Measurements from ENCODE around the gene TSFM. TPM values are rescaled to one million over a fixed set of nuclear protein-coding genes. Genes with fewer than 3 reads are reported as not detected.

TSFM gene
- total RNA-seq, 1 experiment from 2014 or later: 40.7 TPM

- Histone ChIP-seq H2AFZ (ENCODE audit: low read length) (no peak overlapping the region; the same call in none of the 2 replicates), H3K9ac (ENCODE audit: low read length) (peak overlapping the region; percentile 62), H3K4me1 (ENCODE audit: low read length) (peaks cover 44% of the 10 kb centered on the region)
Observed at GRCh38 chr12:57744194-57744776, 38.3 kb upstream of the TSFM start.

DNA sequence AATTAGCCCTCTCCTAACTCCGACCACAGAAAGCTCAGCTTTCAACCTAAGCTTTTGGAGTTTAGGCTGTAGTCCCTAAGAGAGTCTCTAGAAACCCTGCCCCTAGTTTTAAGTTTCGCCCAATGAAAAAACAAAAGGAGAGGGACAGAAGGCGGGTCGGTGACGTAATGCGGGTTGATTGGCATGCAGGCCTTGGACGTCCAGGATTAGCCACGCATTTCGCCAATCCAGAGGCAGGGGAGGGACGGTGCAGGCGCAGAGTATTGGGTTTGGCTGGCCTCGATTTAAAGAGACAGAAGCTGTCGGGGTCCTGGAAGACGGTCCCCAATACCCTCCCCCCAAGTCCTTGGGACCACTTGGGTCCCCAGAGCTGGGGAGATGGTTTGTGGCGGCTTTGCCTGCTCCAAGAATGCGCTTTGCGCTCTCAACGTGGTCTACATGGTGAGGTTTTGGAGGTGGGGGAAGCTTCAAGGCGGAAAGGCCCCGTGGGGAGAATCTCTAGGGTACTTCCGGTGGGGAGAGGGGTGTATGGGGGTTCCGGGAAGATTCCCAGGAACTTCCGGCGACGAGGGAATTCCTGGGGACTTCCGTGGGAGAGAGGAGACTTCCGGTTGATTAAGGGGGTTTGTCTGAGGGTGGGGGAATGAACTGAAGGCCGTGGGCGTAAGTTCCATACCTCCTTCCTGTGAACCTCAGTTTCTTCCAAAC lies 37.7 kb upstream of the TSFM start, which contains the start of gene TSPAN31:
TSS of gene TSPAN31 (plus strand) at position 263 of the 708 bp plus-strand sequence. CDS start at position 379, 116 bp downstream.
- Histone ChIP-seq H3K9me3 (ENCODE audit: low read length) (no peaks in the 10 kb centered on the region), H3K9ac (ENCODE audit: low read length) (peak within 1 kb of the TSS; percentile 75), H3K36me3 (ENCODE audit: insufficient read depth, low read length) (peaks cover 21% of the 10 kb centered on the region), H3K4me1 (ENCODE audit: low read length) (peaks cover 41% of the 10 kb centered on the region), H3K9me2 (replicated peaks; ENCODE audit: insufficient read depth, low read length) (no peaks in the 10 kb centered on the region), H3K4me3 (ENCODE audit: low read length) (peak within 1 kb of the TSS; percentile 67), H3K27me3 (ENCODE audit: low read length) (no peaks in the 10 kb centered on the region), H2AFZ (ENCODE audit: low read length) (no peak within 1 kb of the TSS; the same call in none of the 2 replicates), H4K20me1 (ENCODE audit: insufficient read depth, low read depth, low read length) (no peaks in the 10 kb centered on the region), H3K27ac (ENCODE audit: low read length) (peak within 1 kb of the TSS; percentile 51), H3K4me2 (ENCODE audit: low read depth, low read length, poor library complexity, severe bottlenecking) (peak within 1 kb of the TSS; percentile 67), H3K79me2 (ENCODE audit: low read length) (peaks cover 19% of the 10 kb centered on the region)
- peak; percentile 96 for DNase-seq

More at GRCh38 chr12:57744194-57744776, 38.3 kb upstream of the TSFM start:
- peaks cover 17% of the 10 kb centered on the region for H3K36me3 ChIP-seq (ENCODE audit: insufficient read depth, low read length)
- H4K20me1 ChIP-seq (ENCODE audit: insufficient read depth, low read depth, low read length): no peaks in the 10 kb centered on the region
- H3K27me3 ChIP-seq (ENCODE audit: low read length): no peaks in the 10 kb centered on the region
- H3K4me3 ChIP-seq (ENCODE audit: low read length): peak overlapping the region; percentile 67
- DNase-seq: peak; percentile 80
- peak overlapping the region; percentile 31; the same call in 1 of the 2 replicates for H3K27ac ChIP-seq (ENCODE audit: low read length)
- no peaks in the 10 kb centered on the region for H3K9me2 ChIP-seq (replicated peaks; ENCODE audit: insufficient read depth, low read length)
- H3K79me2 ChIP-seq (ENCODE audit: low read length): peaks cover 25% of the 10 kb centered on the region
- H3K4me2 ChIP-seq (ENCODE audit: low read depth, low read length, poor library complexity, severe bottlenecking): peak overlapping the region; percentile 64
- no peaks in the 10 kb centered on the region for H3K9me3 ChIP-seq (ENCODE audit: low read length)

DNA sequence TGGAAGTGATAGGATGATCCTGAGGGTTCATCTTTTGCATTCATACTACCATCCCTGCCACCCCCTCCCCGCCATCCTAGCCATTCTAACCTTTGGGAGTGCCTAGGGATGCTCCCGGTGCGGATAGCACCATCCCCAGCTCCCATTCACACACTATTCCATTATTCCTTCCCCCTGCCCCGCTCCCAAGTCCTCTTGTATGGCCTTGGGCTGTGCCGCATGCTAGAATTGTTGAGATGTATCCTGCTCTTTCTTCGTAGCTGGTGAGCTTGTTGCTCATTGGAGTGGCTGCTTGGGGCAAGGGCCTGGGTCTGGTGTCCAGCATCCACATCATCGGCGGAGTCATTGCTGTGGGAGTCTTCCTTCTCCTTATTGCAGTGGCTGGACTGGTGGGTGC lies 37.1 kb upstream of the TSFM start:
- H3K27ac ChIP-seq (ENCODE audit: low read length): peak overlapping the region; percentile 51
- no peaks in the 10 kb centered on the region for H3K27me3 ChIP-seq (ENCODE audit: low read length)
- H3K9ac ChIP-seq (ENCODE audit: low read length): peak overlapping the region; percentile 75
- H4K20me1 ChIP-seq (ENCODE audit: insufficient read depth, low read depth, low read length): no peaks in the 10 kb centered on the region
- peaks cover 25% of the 10 kb centered on the region for H3K36me3 ChIP-seq (ENCODE audit: insufficient read depth, low read length)
- H3K79me2 ChIP-seq (ENCODE audit: low read length): peaks cover 18% of the 10 kb centered on the region
- DNase-seq: no peak
- peak overlapping the region; percentile 67 for H3K4me3 ChIP-seq (ENCODE audit: low read length)
- peaks cover 36% of the 10 kb centered on the region for H3K4me1 ChIP-seq (ENCODE audit: low read length)
- H3K4me2 ChIP-seq (ENCODE audit: low read depth, low read length, poor library complexity, severe bottlenecking): peak overlapping the region; percentile 67
- H3K9me2 ChIP-seq (replicated peaks; ENCODE audit: insufficient read depth, low read length): no peaks in the 10 kb centered on the region
- H3K9me3 ChIP-seq (ENCODE audit: low read length): no peaks in the 10 kb centered on the region
- H2AFZ ChIP-seq (ENCODE audit: low read length): no peak overlapping the region

GRCh38 chr12:57746025-57746424 lies 36.6 kb upstream of the TSFM start:
- no peak for DNase-seq
- Histone ChIP-seq H3K27ac (ENCODE audit: low read length) (no peak overlapping the region), H3K9ac (ENCODE audit: low read length) (no peak overlapping the region), H3K79me2 (ENCODE audit: low read length) (peaks cover 18% of the 10 kb centered on the region), H2AFZ (ENCODE audit: low read length) (no peak overlapping the region), H3K36me3 (ENCODE audit: insufficient read depth, low read length) (peaks cover 30% of the 10 kb centered on the region), H3K9me3 (ENCODE audit: low read length) (no peaks in the 10 kb centered on the region), H3K4me1 (ENCODE audit: low read length) (peaks cover 36% of the 10 kb centered on the region), H3K4me2 (ENCODE audit: low read depth, low read length, poor library complexity, severe bottlenecking) (peak overlapping the region; percentile 67), H3K9me2 (replicated peaks; ENCODE audit: insufficient read depth, low read length) (no peaks in the 10 kb centered on the region), H4K20me1 (ENCODE audit: insufficient read depth, low read depth, low read length) (no peaks in the 10 kb centered on the region), H3K4me3 (ENCODE audit: low read length) (no peak overlapping the region), H3K27me3 (ENCODE audit: low read length) (no peaks in the 10 kb centered on the region)

DNA sequence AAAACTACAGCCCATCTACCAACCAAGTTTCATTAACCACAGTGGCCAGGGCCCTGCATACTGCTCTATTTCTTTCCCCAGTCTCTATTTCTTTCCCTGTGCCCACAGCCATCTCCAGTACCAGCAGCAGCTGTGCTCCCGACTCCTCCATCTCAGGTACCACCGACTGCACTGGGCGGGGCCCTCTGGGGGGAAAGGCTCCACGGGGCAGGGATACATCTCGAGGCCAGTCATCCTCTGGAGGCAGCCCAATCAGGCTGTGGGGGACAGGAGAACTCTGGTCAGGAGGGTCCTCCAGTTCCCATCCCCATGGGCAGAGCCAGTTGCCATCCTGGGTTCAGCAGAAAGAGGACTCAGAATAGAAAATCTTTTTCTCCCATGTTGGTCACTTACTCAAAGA lies 33.5 kb upstream of the TSFM start:
- Histone ChIP-seq H3K27me3 (ENCODE audit: low read length) (no peaks in the 10 kb centered on the region), H3K9me3 (ENCODE audit: low read length) (no peaks in the 10 kb centered on the region), H3K79me2 (ENCODE audit: low read length) (peaks cover 21% of the 10 kb centered on the region), H3K4me2 (ENCODE audit: low read depth, low read length, poor library complexity, severe bottlenecking) (no peak overlapping the region), H4K20me1 (ENCODE audit: insufficient read depth, low read depth, low read length) (no peaks in the 10 kb centered on the region), H3K36me3 (ENCODE audit: insufficient read depth, low read length) (peaks cover 31% of the 10 kb centered on the region), H3K9me2 (replicated peaks; ENCODE audit: insufficient read depth, low read length) (no peaks in the 10 kb centered on the region), H3K9ac (ENCODE audit: low read length) (no peak overlapping the region), H3K27ac (ENCODE audit: low read length) (no peak overlapping the region), H3K4me1 (ENCODE audit: low read length) (peaks cover 34% of the 10 kb centered on the region), H3K4me3 (ENCODE audit: low read length) (no peak overlapping the region), H2AFZ (ENCODE audit: low read length) (no peak overlapping the region)
- DNase-seq: no peak

DNA sequence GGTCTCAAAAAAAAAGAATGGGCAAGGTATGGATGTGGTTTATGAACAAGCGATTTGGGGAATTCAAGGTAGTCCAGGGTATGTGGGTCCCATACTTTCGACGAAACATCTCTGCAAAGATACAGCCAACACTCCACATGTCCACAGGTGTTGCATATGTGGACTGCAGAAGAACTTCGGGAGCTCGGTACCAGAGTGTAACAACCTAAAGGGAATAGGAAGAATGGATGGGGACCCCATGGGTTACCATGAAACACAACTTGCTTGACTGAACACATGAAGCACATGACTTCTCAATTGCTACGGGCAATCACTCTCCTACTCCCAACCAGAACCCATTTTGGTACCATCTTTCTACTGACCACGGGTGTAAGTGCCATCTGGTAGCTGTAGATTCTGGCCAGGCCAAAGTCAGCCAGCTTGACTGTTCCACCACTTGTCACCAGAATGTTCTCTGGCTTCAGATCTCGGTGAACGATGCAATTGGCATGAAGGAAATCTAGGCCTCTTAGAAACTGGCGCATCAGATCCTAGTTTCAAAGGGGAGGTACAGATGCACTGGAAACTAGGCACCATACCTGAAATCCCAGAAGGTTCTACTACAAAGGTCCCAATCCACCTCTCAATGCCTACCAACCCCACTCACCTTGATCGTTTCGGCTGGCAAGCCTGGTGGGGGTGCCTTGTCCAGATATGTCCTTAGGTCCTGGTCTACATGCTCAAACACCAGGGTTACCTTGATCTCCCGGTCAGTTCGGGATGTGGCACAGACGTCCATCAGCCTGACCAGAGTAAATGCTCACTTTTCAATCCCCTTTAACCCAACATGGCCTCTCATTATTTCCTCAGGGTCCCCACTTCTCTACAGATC lies 31.8 kb upstream of the TSFM start:
- Histone ChIP-seq H4K20me1 (ENCODE audit: insufficient read depth, low read depth, low read length) (no peaks in the 10 kb centered on the region), H3K4me3 (ENCODE audit: low read length) (peak overlapping the region; percentile 86), H3K9ac (ENCODE audit: low read length) (peak overlapping the region; percentile 91), H3K27me3 (ENCODE audit: low read length) (no peaks in the 10 kb centered on the region), H3K36me3 (ENCODE audit: insufficient read depth, low read length) (peaks cover 31% of the 10 kb centered on the region), H3K27ac (ENCODE audit: low read length) (peak overlapping the region; percentile 70; the same call in 1 of the 2 replicates), H3K4me1 (ENCODE audit: low read length) (peaks cover 32% of the 10 kb centered on the region), H2AFZ (ENCODE audit: low read length) (no peak overlapping the region), H3K4me2 (ENCODE audit: low read depth, low read length, poor library complexity, severe bottlenecking) (peak overlapping the region; percentile 79), H3K79me2 (ENCODE audit: low read length) (peaks cover 23% of the 10 kb centered on the region), H3K9me3 (ENCODE audit: low read length) (no peaks in the 10 kb centered on the region), H3K9me2 (replicated peaks; ENCODE audit: insufficient read depth, low read length) (no peaks in the 10 kb centered on the region)
- DNase-seq: no peak

DNA sequence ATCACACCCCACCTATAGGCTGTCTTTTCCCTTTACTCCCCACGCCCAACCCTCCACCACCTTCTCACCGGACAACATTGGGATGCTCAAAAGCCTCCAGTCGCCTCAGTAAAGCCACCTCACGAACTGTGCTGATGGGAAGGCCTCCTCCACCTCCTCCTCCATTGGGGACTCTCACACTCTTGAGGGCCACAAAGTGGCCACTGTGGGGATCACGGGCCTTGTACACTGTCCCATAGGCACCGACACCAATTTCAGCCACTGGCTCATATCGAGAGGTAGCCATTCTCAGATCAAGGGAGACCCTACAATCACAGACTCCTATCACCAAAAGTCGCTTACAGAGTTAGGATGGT lies 31.2 kb upstream of the TSFM start:
- Histone ChIP-seq H3K4me1 (ENCODE audit: low read length) (peaks cover 35% of the 10 kb centered on the region), H3K4me3 (ENCODE audit: low read length) (peak overlapping the region; percentile 86), H4K20me1 (ENCODE audit: insufficient read depth, low read depth, low read length) (no peaks in the 10 kb centered on the region), H3K27ac (ENCODE audit: low read length) (peak overlapping the region; percentile 70), H3K9me2 (replicated peaks; ENCODE audit: insufficient read depth, low read length) (no peaks in the 10 kb centered on the region), H3K4me2 (ENCODE audit: low read depth, low read length, poor library complexity, severe bottlenecking) (peak overlapping the region; percentile 79), H3K27me3 (ENCODE audit: low read length) (no peaks in the 10 kb centered on the region), H3K79me2 (ENCODE audit: low read length) (peaks cover 29% of the 10 kb centered on the region), H3K36me3 (ENCODE audit: insufficient read depth, low read length) (peaks cover 31% of the 10 kb centered on the region), H3K9ac (ENCODE audit: low read length) (peak overlapping the region; percentile 91), H2AFZ (ENCODE audit: low read length) (no peak overlapping the region), H3K9me3 (ENCODE audit: low read length) (no peaks in the 10 kb centered on the region)
- no peak for DNase-seq
